OCI-LY7 (cell line): Measurements from ENCODE around the gene MKNK1. TPM values are rescaled to one million over a fixed set of nuclear protein-coding genes. Genes with fewer than 3 reads are reported as not detected.

Source experiments
- BruUV-seq: library from RNA; stranded (reverse); fragments of 400-500 nt; replicated peaks from 2 replicates; lab custom pipeline; 2021; lab: Mats Ljungman, UMichigan
- CTCF ChIA-PET: fragments of 300-600 bp; sonication (Branson Sonifier 250); formaldehyde crosslinking; loops from one replicate; lab custom pipeline; 2022; ENCODE audit warnings: antibody characterized with exemption; ENCODE audit not compliant: unreplicated experiment; lab: Charles Lee
- POLR2A ChIA-PET: fragments of 300-600 bp; sonication (Branson Sonifier 250); formaldehyde crosslinking; loops from one replicate; lab custom pipeline; 2022; ENCODE audit warnings: antibody characterized with exemption; lab: Charles Lee
- DNase-seq: peaks from one replicate; pipeline ENCODE4 v3.0.0-alpha.2; 2015; ENCODE audit warnings: low spot score
- H2AFZ ChIP-seq: fragments of 200-600 bp; sonication (generic), shearing (Covaris generic); 2 replicates; pipeline ENCODE4 v1.6.1; 2014; ENCODE audit warnings: mild to moderate bottlenecking, antibody characterized with exemption, low read length, moderate library complexity
- H3K27ac ChIP-seq: fragments of 200-600 bp; sonication (generic); 2 replicates; pipeline ENCODE4 v1.5.1; 2014; ENCODE audit warnings: mixed run types, low read depth, mild to moderate bottlenecking, moderate library complexity, low read length, inconsistent platforms; ENCODE audit not compliant: poor library complexity, severe bottlenecking
- H3K36me3 ChIP-seq: fragments of 200-600 bp; sonication (generic); 2 replicates; pipeline ENCODE4 v1.6.1; 2014; ENCODE audit warnings: mild to moderate bottlenecking, antibody characterized with exemption, low read length, moderate library complexity, mixed read lengths; ENCODE audit not compliant: insufficient read depth
- H3K4me1 ChIP-seq: fragments of 200-600 bp; sonication (generic); 2 replicates; pipeline ENCODE4 v1.5.1; 2014; ENCODE audit warnings: mild to moderate bottlenecking, low read length; ENCODE audit not compliant: insufficient read depth, poor library complexity, severe bottlenecking
- H3K4me2 ChIP-seq: fragments of 200-600 bp; sonication (generic); 2 replicates; pipeline ENCODE4 v1.6.1; 2014; ENCODE audit warnings: mild to moderate bottlenecking, low read length
- H3K4me3 ChIP-seq: fragments of 200-600 bp; sonication (generic); 2 replicates; pipeline ENCODE4 v1.5.1; 2014; ENCODE audit warnings: mild to moderate bottlenecking, low read depth, low read length; ENCODE audit not compliant: poor library complexity, severe bottlenecking
- H3K79me2 ChIP-seq: fragments of 200-600 bp; sonication (generic); 2 replicates; pipeline ENCODE4 v1.6.1; 2016; ENCODE audit warnings: low read depth, mild to moderate bottlenecking, low read length, moderate library complexity, mixed read lengths; ENCODE audit not compliant: insufficient read depth
- H3K9me2 ChIP-seq: fragments of 200-600 bp; sonication (generic); 2 replicates; pipeline ENCODE4 v1.6.1; 2016; ENCODE audit warnings: mild to moderate bottlenecking, low read length, mixed read lengths; ENCODE audit not compliant: insufficient read depth
- H3K9me3 ChIP-seq: fragments of 200-600 bp; sonication (generic); 2 replicates; pipeline ENCODE4 v1.6.1; 2014; ENCODE audit warnings: mild to moderate bottlenecking, mixed run types, low read length, mixed read lengths
- H4K20me1 ChIP-seq: fragments of 200-600 bp; sonication (generic); 2 replicates; pipeline ENCODE4 v1.6.1; 2014; ENCODE audit warnings: mild to moderate bottlenecking, antibody characterized with exemption, low read length, moderate library complexity, mixed read lengths; ENCODE audit not compliant: insufficient read depth
- CTCF ChIP-seq: fragments of 200-600 bp; sonication (generic); conservative IDR thresholded peaks from 2 replicates; pipeline ENCODE4 v1.5.1; 2014; ENCODE audit warnings: mild to moderate bottlenecking, antibody characterized with exemption, low read length, moderate library complexity, mixed read lengths
- EZH2phosphoT487 ChIP-seq: fragments of 200-600 bp; sonication (generic); IDR thresholded peaks from 2 replicates; pipeline ENCODE4 v1.6.1; 2018; ENCODE audit warnings: low read depth, borderline replicate concordance, mild to moderate bottlenecking, mixed run types, antibody characterized with exemption, low read length, moderate library complexity, mixed read lengths
- intact Hi-C: fragments of 100-400 bp; cut with micrococcal nuclease; formaldehyde crosslinking; loops from one replicate; pipeline ENCODE4 v1.10.0; 2022; ENCODE audit not compliant: unreplicated experiment
- total RNA-seq, 2 experiments: library from RNA; depleted of rRNA in 1 of 2; stranded (reverse); fragments of >200 nt in 1 of 2; shearing (Covaris generic) in 1 of 2; gene quantifications; 2 replicates each; pipeline ENCODE4 v1.2.3, GENCODE V29; 2014 to 2022

The MKNK1 gene
- total RNA-seq, 2 experiments from 2014 or later, result 11.5 to 24.0 TPM

DNA sequence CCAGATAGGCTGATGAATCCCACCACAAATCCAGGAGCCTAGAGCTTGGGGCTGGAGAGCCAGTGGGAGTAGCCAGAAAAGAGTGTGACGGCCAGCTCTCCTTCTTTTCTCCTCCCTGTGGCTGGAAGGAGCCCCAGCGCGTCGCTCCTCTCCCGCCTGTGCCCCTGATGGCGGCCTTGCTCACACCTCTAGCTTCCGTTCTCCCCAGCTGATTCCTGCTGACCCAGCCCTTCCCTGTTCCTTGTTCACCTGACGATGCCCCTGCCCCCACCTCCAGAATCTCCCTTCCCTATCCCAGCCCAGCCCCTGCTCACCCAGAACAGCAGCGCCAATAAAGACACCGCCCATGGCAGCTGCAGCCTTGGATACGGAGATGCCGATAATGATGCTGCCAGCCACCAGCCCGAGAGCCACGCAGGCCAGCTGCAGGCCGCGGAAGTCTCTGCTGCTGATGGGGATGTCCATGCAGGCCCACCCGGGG, 53.3 kb downstream of the MKNK1 start:
- H3K79me2 ChIP-seq, result no peaks in the 10 kb centered on the region
- DNase-seq, result no peak
- intact Hi-C loops, result loop anchor here (10.0 kb wide), 1 partner anchor 174 kb away; no protein-coding TSS in a partner anchor
- no TSS peak for BruUV-seq
- no peaks in the 10 kb centered on the region for H3K9me2 ChIP-seq
- ChIA-PET POLR2A (no interaction called here), CTCF (no interaction called here)
- no peak overlapping the region for H3K4me2 ChIP-seq
- H2AFZ ChIP-seq, result no peak overlapping the region
- no peak overlapping the region for H3K27ac ChIP-seq
- no peak overlapping the region for H3K4me3 ChIP-seq
- H3K36me3 ChIP-seq, result no peaks in the 10 kb centered on the region
- H3K4me1 ChIP-seq, result no peaks in the 10 kb centered on the region
- TF ChIP-seq CTCF (no peak), EZH2phosphoT487 (no peak)
- no peaks in the 10 kb centered on the region for H3K9me3 ChIP-seq
- H4K20me1 ChIP-seq, result no peaks in the 10 kb centered on the region

GRCh38 chr1:46549697-46550681, 54.1 kb downstream of the MKNK1 start:
- H3K36me3 ChIP-seq, result no peaks in the 10 kb centered on the region
- H3K4me2 ChIP-seq, result no peak overlapping the region
- DNase-seq, result peak; percentile 10
- POLR2A ChIA-PET, result interaction anchor here (0.8 kb wide), 1 partner anchor 24 kb away, joined by 4 read pairs; no protein-coding TSS in a partner anchor
- intact Hi-C loops, result loop anchor here (5.0 to 10.0 kb wide), 2 partner anchors 73 to 175 kb away; no protein-coding TSS in a partner anchor
- H3K4me1 ChIP-seq, result no peaks in the 10 kb centered on the region
- no peak overlapping the region for H3K27ac ChIP-seq
- no peak overlapping the region for H2AFZ ChIP-seq
- H3K9me3 ChIP-seq, result no peaks in the 10 kb centered on the region
- TF ChIP-seq CTCF (no peak), EZH2phosphoT487 (no peak)
- CTCF ChIA-PET, result no interaction called here
- no peaks in the 10 kb centered on the region for H4K20me1 ChIP-seq
- no peaks in the 10 kb centered on the region for H3K79me2 ChIP-seq
- H3K4me3 ChIP-seq, result no peak overlapping the region
- H3K9me2 ChIP-seq, result no peaks in the 10 kb centered on the region
- no TSS peak for BruUV-seq
